H4 (cell line): ENCODE data around the gene CHCHD4. TPM values are rescaled to one million over a fixed set of nuclear protein-coding genes. Genes with fewer than 3 reads are reported as not detected.
"Not testable (repeated sequence)": the region's sequence is repeated elsewhere in the genome, so short reads cannot be mapped to it uniquely, and the experiment has no call there.

Experiments
- DNase-seq: peaks from one replicate; pipeline ENCODE4 v3.0.0-alpha.2; 2015; ENCODE audit warnings: low spot score
- total RNA-seq: library from RNA; depleted of rRNA; stranded (reverse); fragments of >200 nt; shearing (Covaris generic); gene quantifications from 2 replicates; pipeline ENCODE4 v1.2.3, GENCODE V29; 2014

The CHCHD4 gene
- total RNA-seq, 1 experiment from 2014 or later: 32.7 TPM

DNA sequence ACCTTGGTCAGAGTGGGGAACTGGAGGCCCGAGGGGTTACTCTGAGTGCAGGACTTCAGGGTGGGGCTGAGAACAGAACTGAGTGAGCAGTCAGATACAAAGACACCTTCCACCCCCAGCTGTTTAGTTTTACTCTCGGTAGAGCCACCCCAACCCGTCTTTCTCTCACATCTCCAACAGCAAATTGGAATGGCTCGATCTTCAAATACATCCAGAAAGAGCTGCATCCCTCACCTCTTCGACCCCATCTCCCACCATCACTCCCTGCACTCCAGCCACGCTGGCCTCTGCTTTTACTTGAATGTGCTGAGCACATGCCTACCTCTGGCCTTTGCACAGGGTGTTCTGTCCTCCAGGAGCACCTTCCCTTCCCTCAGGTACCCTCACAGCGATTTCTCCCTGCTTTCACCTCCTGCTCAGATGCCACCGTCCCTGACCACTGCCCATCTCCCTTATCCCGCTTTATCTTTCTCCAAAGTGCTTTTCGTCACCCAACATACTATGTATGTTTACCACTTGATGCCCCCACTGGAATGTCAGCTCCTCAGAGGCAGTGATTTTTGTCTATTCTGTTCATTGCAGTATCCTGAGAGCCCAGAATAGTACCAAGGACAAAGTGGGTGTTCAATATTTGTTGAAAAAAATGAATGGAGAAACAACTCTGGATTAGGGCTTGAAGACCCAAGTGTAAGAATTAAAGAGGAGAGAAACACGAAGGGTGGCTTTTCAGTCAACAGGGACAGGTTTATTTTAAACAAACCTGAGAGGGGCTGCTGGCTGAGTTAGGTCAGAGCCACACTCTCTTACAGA is 4.4 kb downstream of the CHCHD4 start:
- DNase-seq: no peak

DNA sequence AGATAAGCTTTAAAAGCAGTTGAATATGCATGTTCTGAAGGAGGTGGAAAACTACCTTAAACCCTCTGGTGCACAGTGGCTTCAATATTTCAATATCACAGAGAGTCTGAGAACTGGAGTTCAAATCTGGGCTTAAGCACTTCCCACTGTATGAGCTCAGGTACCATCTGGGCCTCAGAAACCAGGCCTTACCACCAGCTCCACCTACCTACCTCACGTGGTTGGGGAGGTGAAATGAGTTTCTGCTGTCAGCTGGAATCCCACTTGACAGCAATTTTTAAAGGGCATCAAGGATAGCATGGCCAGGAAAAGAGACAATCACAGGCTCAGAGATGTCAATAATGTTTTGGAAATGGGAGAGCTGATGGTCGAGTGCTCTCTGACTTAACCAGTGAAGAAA is 5.0 kb downstream of the CHCHD4 start:
- no peak for DNase-seq

DNA sequence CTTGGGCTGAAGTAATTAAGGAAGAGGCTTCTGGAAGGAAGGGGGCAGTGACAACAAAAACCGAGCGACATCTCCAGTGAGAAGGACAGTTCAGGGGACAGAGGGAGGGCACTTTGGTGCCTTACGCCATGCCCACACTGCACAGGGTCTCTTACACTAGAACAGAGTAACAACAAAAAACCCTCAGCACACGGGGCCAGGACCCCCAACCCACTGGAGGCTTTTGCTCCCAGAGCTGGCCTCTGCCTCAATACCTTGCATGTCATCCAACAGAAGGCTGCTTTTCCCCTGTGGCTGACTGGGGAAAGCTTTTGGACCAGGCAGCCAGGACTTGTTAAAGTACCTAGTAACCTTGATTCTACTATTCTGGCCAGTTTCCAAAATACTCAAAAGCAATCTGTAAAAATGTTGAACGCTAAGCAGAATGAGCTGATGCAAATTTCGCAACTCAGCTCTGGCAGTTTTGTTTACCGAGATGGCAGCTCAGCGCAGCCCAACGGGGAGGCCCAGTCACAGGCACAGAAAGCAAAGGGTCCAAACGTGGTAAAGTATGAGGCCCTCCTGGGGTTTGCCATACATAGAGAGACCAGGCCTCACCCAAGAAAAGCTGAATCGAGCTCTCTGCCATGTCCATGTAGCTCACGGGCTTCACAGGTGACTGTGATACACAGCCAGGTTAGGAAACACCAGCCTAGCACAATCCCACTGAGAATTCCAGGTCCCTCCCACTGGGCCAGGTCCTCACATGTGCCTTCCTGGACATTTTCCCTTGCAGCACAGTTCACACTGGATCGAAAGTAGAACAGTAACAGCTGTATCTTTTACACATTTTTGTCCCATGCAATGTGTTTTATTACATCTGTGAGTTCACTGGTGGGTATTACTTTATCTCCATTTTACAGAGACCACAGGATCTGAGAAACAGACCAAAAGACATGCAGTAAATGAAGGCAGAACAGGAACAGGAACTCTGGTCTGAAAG is 6.0 kb downstream of the CHCHD4 start:
- DNase-seq: peak; percentile 48

GRCh38 chr3:14117468-14118399 is 6.9 kb downstream of the CHCHD4 start:
- DNase-seq: no peak

DNA sequence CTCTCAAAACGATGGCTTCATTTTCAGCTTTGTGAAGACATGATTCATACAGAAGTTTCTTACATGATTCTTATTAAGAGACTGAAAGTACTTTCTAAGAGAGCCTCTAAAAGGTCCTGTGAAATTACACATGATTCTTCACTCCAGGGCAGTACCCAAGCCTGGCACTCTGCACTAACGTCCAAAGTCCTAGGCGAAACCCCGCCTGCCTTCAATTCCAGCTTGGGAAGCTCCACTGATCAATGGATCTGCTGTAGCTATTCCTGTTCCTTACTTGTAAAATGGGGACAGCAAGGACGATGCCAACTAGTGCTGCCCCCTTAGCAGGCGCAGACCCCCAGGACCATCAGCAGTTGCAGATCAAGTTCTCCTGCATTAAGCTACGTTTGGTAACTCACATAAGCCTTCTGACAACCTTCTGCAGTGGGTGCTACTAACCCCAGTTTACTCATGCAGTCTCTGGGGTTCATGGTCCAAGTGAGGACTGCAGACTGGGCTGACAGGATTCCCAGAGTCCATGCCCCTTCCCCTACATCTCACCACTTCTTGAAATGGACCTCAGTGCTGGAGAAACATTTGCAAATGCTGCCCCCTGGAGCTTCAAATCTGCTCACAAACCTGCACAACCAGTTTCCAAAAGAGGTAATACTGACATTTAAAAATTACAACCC is 10.6 kb downstream of the CHCHD4 start:
- no peak for DNase-seq

GRCh38 chr3:14110699-14111098 is 14.0 kb downstream of the CHCHD4 start:
- DNase-seq: no peak

GRCh38 chr3:14109821-14110220 is 14.8 kb downstream of the CHCHD4 start:
- not testable (repeated sequence) for DNase-seq

GRCh38 chr3:14097616-14098391 is 26.9 kb downstream of the CHCHD4 start:
- no peak for DNase-seq

DNA sequence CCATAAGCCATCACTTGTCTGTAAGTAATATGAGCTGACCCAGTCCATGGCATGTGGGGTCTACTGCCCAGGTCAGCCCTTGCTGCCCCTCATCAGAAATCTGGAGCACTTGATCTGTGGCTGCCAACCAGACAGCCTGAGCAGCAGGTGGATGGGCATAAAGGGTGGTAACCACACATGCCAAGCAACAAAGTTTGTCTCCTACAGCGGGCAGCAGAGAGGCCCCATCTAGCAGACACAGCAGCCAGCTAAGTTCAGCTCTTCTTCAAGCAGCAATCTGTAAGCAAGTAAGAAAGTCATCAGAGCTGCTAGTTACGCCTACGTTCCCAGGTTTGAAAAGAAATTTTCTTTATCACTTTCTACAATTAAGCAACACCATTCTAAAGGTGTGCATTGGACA is 27.9 kb downstream of the CHCHD4 start:
- DNase-seq: no peak

DNA sequence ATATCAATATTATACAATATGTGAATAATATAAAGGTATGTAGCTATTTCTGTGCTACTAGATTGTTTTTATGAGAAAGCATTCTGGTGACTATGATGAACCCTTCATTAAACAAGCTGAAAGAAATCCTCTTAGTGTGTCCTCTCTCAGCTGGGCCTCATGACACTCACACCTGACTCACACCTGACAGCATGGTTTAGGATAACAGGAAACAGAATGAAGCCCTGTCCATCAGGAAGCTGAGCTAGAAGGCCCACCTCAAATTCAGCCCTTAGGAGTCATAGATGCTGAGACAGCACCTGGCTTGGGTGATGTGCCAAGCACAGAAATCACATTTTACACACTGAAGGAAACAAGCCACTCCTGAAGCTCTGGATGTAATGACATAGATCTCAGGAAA is 30.8 kb downstream of the CHCHD4 start:
- no peak for DNase-seq

- no peak for DNase-seq
These were observed 32.2 kb downstream of the CHCHD4 start for GRCh38 chr3:14092464-14092863.

GRCh38 chr3:14091959-14092358 is 32.7 kb downstream of the CHCHD4 start:
- DNase-seq: not testable (repeated sequence)

- not testable (repeated sequence) for DNase-seq
These were observed 37.2 kb downstream of the CHCHD4 start for GRCh38 chr3:14087461-14087860.

DNA sequence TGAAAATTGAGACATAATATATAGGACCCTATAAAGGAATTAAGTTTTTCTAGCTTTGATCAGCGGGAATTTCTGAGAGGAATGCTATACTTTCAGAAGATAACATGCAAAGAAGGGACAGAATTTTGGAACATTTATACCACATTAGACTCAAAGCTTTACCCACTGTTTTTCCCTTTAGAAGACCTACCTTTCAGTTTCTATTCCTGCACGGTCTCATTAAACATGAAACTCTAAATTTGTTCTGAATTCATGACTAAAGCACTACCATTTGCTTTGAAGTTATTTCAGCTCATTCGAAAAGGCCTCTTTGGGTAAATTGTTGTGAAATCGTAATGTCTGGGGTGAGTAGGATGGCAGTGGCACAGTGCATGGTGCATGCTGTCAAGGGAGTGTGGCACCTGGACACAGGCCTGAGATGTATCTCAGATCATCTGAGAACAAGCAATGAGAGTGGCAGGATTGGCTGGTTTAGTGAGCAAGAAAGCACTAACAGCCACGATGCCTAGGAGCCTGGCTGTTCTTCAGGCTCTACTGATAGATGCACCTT is 42.5 kb downstream of the CHCHD4 start:
- DNase-seq: no peak

DNA sequence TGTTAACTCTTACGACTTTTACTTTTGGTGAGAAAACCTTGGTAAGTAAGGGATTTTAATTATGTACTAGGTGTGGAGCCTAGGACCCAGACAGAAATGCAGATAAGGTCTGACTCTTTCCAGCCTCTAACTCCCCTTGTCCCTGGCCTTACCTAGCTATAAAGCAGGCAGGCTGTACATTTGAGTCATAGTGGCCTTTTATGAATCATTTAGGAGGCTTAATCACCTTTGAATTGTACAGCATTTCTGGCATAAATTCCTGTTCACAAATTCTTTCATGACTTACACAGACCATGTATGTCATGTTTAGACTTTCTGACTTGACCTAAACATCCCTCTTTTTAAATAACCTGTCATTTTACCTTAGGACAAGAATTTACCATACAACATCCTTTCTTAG is 47.4 kb downstream of the CHCHD4 start:
- DNase-seq: no peak

GRCh38 chr3:14075233-14075632 is 49.4 kb downstream of the CHCHD4 start:
- not testable (repeated sequence) for DNase-seq

GRCh38 chr3:14064910-14065309 is 59.8 kb downstream of the CHCHD4 start:
- no peak for DNase-seq

DNA sequence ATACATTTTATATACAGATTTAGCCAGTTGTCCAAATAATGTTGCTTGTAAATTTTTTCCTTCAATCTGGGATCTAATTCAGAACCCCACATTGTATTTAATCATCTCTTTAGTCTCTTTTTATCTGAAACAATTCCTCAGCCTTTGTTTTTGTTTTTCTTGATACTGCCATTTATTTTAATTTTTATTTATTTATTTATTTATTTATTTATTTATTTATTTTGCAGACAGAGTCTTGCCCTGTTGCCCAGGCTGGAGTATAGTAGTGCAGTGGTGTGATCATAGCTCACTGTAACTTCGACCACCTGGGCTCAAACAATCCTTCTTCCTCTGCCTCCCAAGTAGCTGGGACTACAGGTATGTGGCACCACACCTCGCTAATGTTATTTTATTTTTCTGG is 61.5 kb downstream of the CHCHD4 start:
- DNase-seq: no peak
